AG04450 (cell line): ENCODE data around the gene FASN. TPM values are rescaled to one million over a fixed set of nuclear protein-coding genes. Genes with fewer than 3 reads are reported as not detected.

ENCODE experiments used
- CTCF ChIA-PET: fragments of 300-600, 350-600 bp; formaldehyde crosslinking; extraction: SDS; loops from one replicate; lab custom pipeline; 2022; ENCODE audit warnings: antibody characterized with exemption, inconsistent platforms; lab: Charles Lee
- POLR2A ChIA-PET: fragments of 350-600 bp; formaldehyde crosslinking; extraction: SDS; loops from one replicate; lab custom pipeline; 2021; ENCODE audit warnings: antibody characterized with exemption, inconsistent platforms; lab: Yijun Ruan, JAX
- DNase-seq: peaks from one replicate; pipeline ENCODE4 v3.0.0-alpha.2; 2011; ENCODE audit warnings: low read depth, low spot score
- H3K27ac ChIP-seq: one replicate; pipeline ENCODE4 v1.5.1; 2012; ENCODE audit warnings: low read depth, low read length, control low read depth
- H3K27me3 ChIP-seq: one replicate; pipeline ENCODE4 v1.6.0; 2012; ENCODE audit warnings: low read length; ENCODE audit not compliant: control insufficient read depth, insufficient read depth
- H3K4me3 ChIP-seq: 2 replicates; pipeline ENCODE4 v1.5.1; 2011; ENCODE audit warnings: mild to moderate bottlenecking, low read depth, low read length, control low read depth
- H3K9me3 ChIP-seq: 2 replicates; pipeline ENCODE4 v1.5.1; 2012; ENCODE audit warnings: low read length; ENCODE audit not compliant: control insufficient read depth, insufficient read depth
- CTCF ChIP-seq: IDR thresholded peaks from 2 replicates; pipeline ENCODE4 v1.5.1; 2011; ENCODE audit warnings: low read depth, low read length, control low read depth, inconsistent platforms
- polyA plus RNA-seq: library from polyadenylated mRNA; depleted of rRNA; stranded (reverse); fragments of >200 nt; gene quantifications from 2 replicates; pipeline ENCODE4 v1.2.3, GENCODE V29; 2011

Gene FASN
- polyA plus RNA-seq, 1 experiment, result 6.2 TPM

GRCh38 chr17:82060001-82060380, 38.0 kb downstream of the FASN start:
- no peaks in the 10 kb centered on the region for H3K27me3 ChIP-seq
- ChIA-PET CTCF (no interaction called here), POLR2A (interaction anchor here (1.7 to 2.2 kb wide), 2 partner anchors 17 to 22 kb away, joined by 3 to 5 read pairs; partner anchors contain the start of gene DCXR)
- H3K9me3 ChIP-seq, result no peaks in the 10 kb centered on the region; the same call in 1 of the 2 replicates
- TF ChIP-seq CTCF, result no peak
- no peak overlapping the region for H3K4me3 ChIP-seq
- DNase-seq, result no peak
- H3K27ac ChIP-seq, result no peak overlapping the region

- H3K4me3 ChIP-seq, result no peak overlapping the region
- H3K9me3 ChIP-seq, result no peaks in the 10 kb centered on the region; the same call in 1 of the 2 replicates
- DNase-seq, result no peak
- H3K27me3 ChIP-seq, result no peaks in the 10 kb centered on the region
- CTCF ChIA-PET, result no interaction called here
- POLR2A ChIA-PET, result interaction anchor here (1.7 to 2.2 kb wide), 2 partner anchors 17 to 22 kb away, joined by 3 to 5 read pairs; partner anchors contain the start of gene DCXR
- no peak overlapping the region for H3K27ac ChIP-seq
- no peak for TF ChIP-seq CTCF
Measured at GRCh38 chr17:82059272-82060000, 38.6 kb downstream of the FASN start.

- no peak for DNase-seq
- no peak for TF ChIP-seq CTCF
- Histone ChIP-seq H3K9me3 (no peaks in the 10 kb centered on the region; the same call in 1 of the 2 replicates), H3K27me3 (no peaks in the 10 kb centered on the region), H3K27ac (no peak overlapping the region), H3K4me3 (no peak overlapping the region)
- POLR2A ChIA-PET, result interaction anchor here (2.2 kb wide), 1 partner anchor 21 kb away, joined by 5 read pairs; the partner anchor contains the start of gene DCXR
- CTCF ChIA-PET, result no interaction called here
Measured at GRCh38 chr17:82058855-82059249, 39.2 kb downstream of the FASN start.

GRCh38 chr17:82058230-82058854, 39.7 kb downstream of the FASN start:
- TF ChIP-seq CTCF, result no peak
- no peaks in the 10 kb centered on the region; the same call in 1 of the 2 replicates for H3K9me3 ChIP-seq
- CTCF ChIA-PET, result no interaction called here
- no peaks in the 10 kb centered on the region for H3K27me3 ChIP-seq
- no peak for DNase-seq
- POLR2A ChIA-PET, result interaction anchor here (2.2 kb wide), 1 partner anchor 21 kb away, joined by 5 read pairs; the partner anchor contains the start of gene DCXR
- H3K4me3 ChIP-seq, result no peak overlapping the region
- no peak overlapping the region for H3K27ac ChIP-seq
